H9 (cell line): Measurements from ENCODE around the gene DHRS1. TPM values are rescaled to one million over a fixed set of nuclear protein-coding genes. Genes with fewer than 3 reads are reported as not detected.

Source experiments
- DNase-seq: peaks from one replicate; pipeline ENCODE4 v3.0.0-alpha.2; 2017
- H2AFZ ChIP-seq: one replicate; pipeline ENCODE4 v1.6.1; 2013; ENCODE audit warnings: mild to moderate bottlenecking, low read length, control low read depth, moderate library complexity
- H2AK5ac ChIP-seq: 2 replicates; pipeline ENCODE4 v1.6.1; 2013; ENCODE audit warnings: low read length, control low read depth, mixed read lengths; ENCODE audit not compliant: insufficient read length
- H2BK120ac ChIP-seq: one replicate; pipeline ENCODE4 v1.6.1; 2013; ENCODE audit warnings: low read depth, mild to moderate bottlenecking, low read length, control low read depth, inconsistent platforms; ENCODE audit not compliant: poor library complexity, severe bottlenecking
- H2BK12ac ChIP-seq: 2 replicates; pipeline ENCODE4 v1.6.1; 2013; ENCODE audit warnings: low read length, control low read depth, mixed read lengths, low read depth; ENCODE audit not compliant: insufficient read length
- H2BK15ac ChIP-seq: 2 replicates; pipeline ENCODE4 v1.6.1; 2013; ENCODE audit warnings: low read depth, low read length, control low read depth
- H2BK20ac ChIP-seq: one replicate; pipeline ENCODE4 v1.6.1; 2013; ENCODE audit warnings: low read depth, mild to moderate bottlenecking, low read length, control low read depth, inconsistent platforms; ENCODE audit not compliant: poor library complexity, severe bottlenecking
- H2BK5ac ChIP-seq: 2 replicates; pipeline ENCODE4 v1.6.1; 2013; ENCODE audit warnings: low read length, control low read depth, mixed read lengths; ENCODE audit not compliant: insufficient read length
- H3K14ac ChIP-seq: 2 replicates; pipeline ENCODE4 v1.6.1; 2013; ENCODE audit warnings: low read length, control low read depth; ENCODE audit not compliant: insufficient read depth
- H3K18ac ChIP-seq: 2 replicates; pipeline ENCODE4 v1.6.1; 2013; ENCODE audit warnings: low read depth, mild to moderate bottlenecking, mixed read lengths, low read length, control low read depth; ENCODE audit not compliant: insufficient read length
- H3K23ac ChIP-seq: 2 replicates; pipeline ENCODE4 v1.6.1; 2013; ENCODE audit warnings: low read length, control low read depth, mixed read lengths, low read depth; ENCODE audit not compliant: insufficient read length
- H3K23me2 ChIP-seq: 2 replicates; pipeline ENCODE4 v1.6.1; 2013; ENCODE audit warnings: low read depth, mild to moderate bottlenecking, mixed read lengths, low read length, control low read depth; ENCODE audit not compliant: insufficient read length, poor library complexity, severe bottlenecking
- H3K27ac ChIP-seq: 2 replicates; pipeline ENCODE4 v1.5.1; 2013; ENCODE audit warnings: low read length, control low read depth, mixed read lengths, low read depth; ENCODE audit not compliant: insufficient read length
- H3K27me3 ChIP-seq: 2 replicates; pipeline ENCODE4 v1.6.1; 2013; ENCODE audit warnings: low read length, control low read depth, inconsistent platforms; ENCODE audit not compliant: insufficient read depth
- H3K4ac ChIP-seq: 2 replicates; pipeline ENCODE4 v1.6.1; 2013; ENCODE audit warnings: low read depth, mild to moderate bottlenecking, control low read depth, inconsistent platforms, low read length, moderate library complexity
- H3K4me1 ChIP-seq: 2 replicates; pipeline ENCODE4 v1.6.1; 2013; ENCODE audit warnings: low read length, control low read depth, inconsistent platforms; ENCODE audit not compliant: insufficient read depth
- H3K4me2 ChIP-seq: 2 replicates; pipeline ENCODE4 v1.6.1; 2013; ENCODE audit warnings: low read length, control low read depth, mixed read lengths; ENCODE audit not compliant: insufficient read length, insufficient read depth
- H3K56ac ChIP-seq: 2 replicates; pipeline ENCODE4 v1.6.1; 2013; ENCODE audit warnings: low read depth, mild to moderate bottlenecking, mixed read lengths, low read length, control low read depth; ENCODE audit not compliant: insufficient read length
- H3K79me1 ChIP-seq: 2 replicates; pipeline ENCODE4 v1.6.1; 2013; ENCODE audit warnings: low read depth, mild to moderate bottlenecking, moderate library complexity, low read length, control low read depth, inconsistent platforms; ENCODE audit not compliant: insufficient read depth, poor library complexity, severe bottlenecking
- H3K79me2 ChIP-seq: 2 replicates; pipeline ENCODE4 v1.6.1; 2013; ENCODE audit warnings: low read length, control low read depth, inconsistent platforms; ENCODE audit not compliant: insufficient read depth
- H3K9ac ChIP-seq: 2 replicates; pipeline ENCODE4 v1.6.1; 2013; ENCODE audit warnings: low read length, control low read depth, mixed read lengths; ENCODE audit not compliant: insufficient read length; ENCODE audit errors: extremely low read depth
- H3K9me3 ChIP-seq: one replicate; pipeline ENCODE4 v1.6.1; 2013; ENCODE audit warnings: low read depth, low read length, inconsistent platforms; ENCODE audit not compliant: control insufficient read depth
- H3T11ph ChIP-seq: one replicate; pipeline ENCODE4 v1.6.1; 2013; ENCODE audit warnings: mild to moderate bottlenecking, low read length, control low read depth, inconsistent platforms
- H4K20me1 ChIP-seq: one replicate; pipeline ENCODE4 v1.6.1; 2013; ENCODE audit not compliant: control insufficient read depth, insufficient read length, insufficient read depth
- H4K5ac ChIP-seq: 2 replicates; pipeline ENCODE4 v1.6.1; 2013; ENCODE audit warnings: low read depth, mild to moderate bottlenecking, mixed read lengths, low read length, control low read depth; ENCODE audit not compliant: insufficient read length
- H4K8ac ChIP-seq: replicated peaks from 2 replicates; pipeline ENCODE4 v1.6.1; 2013; ENCODE audit warnings: low read length, control low read depth, mixed read lengths, low read depth; ENCODE audit not compliant: insufficient read length
- H4K91ac ChIP-seq: 2 replicates; pipeline ENCODE4 v1.6.1; 2013; ENCODE audit warnings: low read depth, mild to moderate bottlenecking, moderate library complexity, mixed read lengths, low read length, control low read depth; ENCODE audit not compliant: insufficient read length
- H3K27ac Mint-ChIP-seq, 3 experiments: 2 replicates in 2 of 3; 3 replicates in 1 of 3; pipeline ENCODE4 v1.8.0; 2020 to 2021; ENCODE audit warnings: mixed read lengths in 3 of 3, mild to moderate bottlenecking in 1 of 3, moderate library complexity in 1 of 3
- H3K27me3 Mint-ChIP-seq: 2 replicates; pipeline ENCODE4 v1.8.0; 2021; ENCODE audit warnings: low read depth, mild to moderate bottlenecking, moderate library complexity, mixed read lengths
- H3K36me3 Mint-ChIP-seq, 3 experiments: 2 replicates in 2 of 3; 3 replicates in 1 of 3; pipeline ENCODE4 v1.8.0; 2020 to 2021; ENCODE audit warnings: low read depth in 3 of 3, mixed read lengths in 3 of 3; ENCODE audit not compliant: insufficient read depth in 1 of 3
- H3K4me1 Mint-ChIP-seq, 2 experiments: 2 replicates each; pipeline ENCODE4 v1.8.0; 2020; ENCODE audit warnings: mixed read lengths in 2 of 2
- H3K4me3 Mint-ChIP-seq, 2 experiments: 2 replicates in 1 of 2; 3 replicates in 1 of 2; pipeline ENCODE4 v1.8.0; 2020 to 2021; ENCODE audit warnings: mild to moderate bottlenecking in 2 of 2, mixed read lengths in 2 of 2, moderate library complexity in 1 of 2
- H3K9me3 Mint-ChIP-seq, 2 experiments: 2 replicates in 1 of 2; 3 replicates in 1 of 2; pipeline ENCODE4 v1.8.0; 2020; ENCODE audit warnings: mild to moderate bottlenecking in 2 of 2, mixed read lengths in 2 of 2, moderate library complexity in 1 of 2
- WGBS: extraction: QIAGEN DNeasy Blood & Tissue Kit; methylation state at CpG from one replicate; pipeline ENCODE4 v1.1.7; 2013; ENCODE audit warnings: missing lambda C conversion rate, low lambda C conversion rate, mixed read lengths; ENCODE audit not compliant: insufficient read length; ENCODE audit errors: extremely low coverage; 5-methylcytosine and 5-hydroxymethylcytosine counted together
- total RNA-seq: library from RNA; stranded (reverse); gene quantifications from 2 replicates; pipeline ENCODE4 v1.2.1, GENCODE V29; 2021
- TF ChIP-seq, protein P1 (sequence below): fragments of 200-600 bp; sonication (generic); conservative IDR thresholded peaks from 3 replicates; pipeline ENCODE4 v1.8.0; 2021; ENCODE audit warnings: antibody characterized with exemption, mild to moderate bottlenecking

DHRS1 gene
- total RNA-seq, 1 experiment from 2014 or later = 19.1 TPM

GRCh38 chr14:24321212-24321975 lies 21.8 kb upstream of the DHRS1 start:
- no peaks in the 10 kb centered on the region for H3K4me1 ChIP-seq
- no peak overlapping the region for H3K27ac ChIP-seq
- no peaks in the 10 kb centered on the region for H3K36me3 Mint-ChIP-seq
- no CpG with 5 or more reads among the region's 14 CpGs for WGBS
- no peak overlapping the region for H4K91ac ChIP-seq
- no peak overlapping the region for H3T11ph ChIP-seq
- TF ChIP-seq, protein P1, sequence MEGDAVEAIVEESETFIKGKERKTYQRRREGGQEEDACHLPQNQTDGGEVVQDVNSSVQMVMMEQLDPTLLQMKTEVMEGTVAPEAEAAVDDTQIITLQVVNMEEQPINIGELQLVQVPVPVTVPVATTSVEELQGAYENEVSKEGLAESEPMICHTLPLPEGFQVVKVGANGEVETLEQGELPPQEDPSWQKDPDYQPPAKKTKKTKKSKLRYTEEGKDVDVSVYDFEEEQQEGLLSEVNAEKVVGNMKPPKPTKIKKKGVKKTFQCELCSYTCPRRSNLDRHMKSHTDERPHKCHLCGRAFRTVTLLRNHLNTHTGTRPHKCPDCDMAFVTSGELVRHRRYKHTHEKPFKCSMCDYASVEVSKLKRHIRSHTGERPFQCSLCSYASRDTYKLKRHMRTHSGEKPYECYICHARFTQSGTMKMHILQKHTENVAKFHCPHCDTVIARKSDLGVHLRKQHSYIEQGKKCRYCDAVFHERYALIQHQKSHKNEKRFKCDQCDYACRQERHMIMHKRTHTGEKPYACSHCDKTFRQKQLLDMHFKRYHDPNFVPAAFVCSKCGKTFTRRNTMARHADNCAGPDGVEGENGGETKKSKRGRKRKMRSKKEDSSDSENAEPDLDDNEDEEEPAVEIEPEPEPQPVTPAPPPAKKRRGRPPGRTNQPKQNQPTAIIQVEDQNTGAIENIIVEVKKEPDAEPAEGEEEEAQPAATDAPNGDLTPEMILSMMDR = no peak
- H4K5ac ChIP-seq = no peak overlapping the region
- H2AK5ac ChIP-seq = no peak overlapping the region
- no peak overlapping the region for H3K4ac ChIP-seq
- H3K23ac ChIP-seq = no peak overlapping the region
- H3K9me3 Mint-ChIP-seq = no peaks in the 10 kb centered on the region; a peak in 1 of 5 replicates
- H3K18ac ChIP-seq = no peak overlapping the region
- DNase-seq = no peak
- H3K56ac ChIP-seq = no peak overlapping the region
- no peaks in the 10 kb centered on the region for H3K79me2 ChIP-seq
- H2BK5ac ChIP-seq = no peak overlapping the region
- H4K20me1 ChIP-seq = no peaks in the 10 kb centered on the region
- no peaks in the 10 kb centered on the region for H3K23me2 ChIP-seq
- H3K14ac ChIP-seq = no peak overlapping the region
- H3K4me3 Mint-ChIP-seq = no peak overlapping the region
- H3K9me3 ChIP-seq = no peaks in the 10 kb centered on the region
- no peak overlapping the region for H2BK20ac ChIP-seq
- no peaks in the 10 kb centered on the region for H3K79me1 ChIP-seq
- H2BK12ac ChIP-seq = no peak overlapping the region
- no peak overlapping the region for H3K27ac Mint-ChIP-seq
- H3K27me3 ChIP-seq = peaks cover 2% of the 10 kb centered on the region; the same call in 1 of the 2 replicates
- H2AFZ ChIP-seq = no peak overlapping the region
- H2BK15ac ChIP-seq = no peak overlapping the region
- no peak overlapping the region for H4K8ac ChIP-seq
- H3K4me1 Mint-ChIP-seq = no peaks in the 10 kb centered on the region
- no peak overlapping the region for H3K4me2 ChIP-seq
- no peak overlapping the region for H2BK120ac ChIP-seq
- H3K27me3 Mint-ChIP-seq = peaks cover 71% of the 10 kb centered on the region
- no peak overlapping the region for H3K9ac ChIP-seq
